Hypothalamus (tissue), 51 donors: Measurements from ENCODE around the gene TXNDC12.
A peak's percentile ranks its signal among the peaks of the same experiment; 100 is the strongest.
"Not testable (repeated sequence)": the region's sequence is repeated elsewhere in the genome, so short reads cannot be mapped to it uniquely, and the experiment has no call there.

Source experiments
- DNase-seq, 51 donors: peaks; one replicate each; lab custom pipeline; 2025; lab: John Stamatoyannopoulos, UW

TXNDC12 gene

GRCh38 chr1:52055066-52055865 lies at the start of gene TXNDC12:
TXNDC12 (minus strand) TSS chr1:52055191; CDS start chr1:52055096, 95 bp downstream.
- DNase-seq: peak; percentile 29 to 91 (median 71)

GRCh38 chr1:52102336-52103013 lies 47.5 kb upstream of the TXNDC12 start:
- no peak for DNase-seq

GRCh38 chr1:52098139-52098871 lies 43.3 kb upstream of the TXNDC12 start:
- DNase-seq: no peak

GRCh38 chr1:52096216-52096615 lies 41.2 kb upstream of the TXNDC12 start:
- DNase-seq: no peak

- DNase-seq: not testable (repeated sequence)
These were observed 39.3 kb upstream of the TXNDC12 start for GRCh38 chr1:52094300-52094699.

GRCh38 chr1:52087892-52088291 lies 32.9 kb upstream of the TXNDC12 start:
- not testable (repeated sequence) for DNase-seq

GRCh38 chr1:52080014-52080415 lies 25.0 kb upstream of the TXNDC12 start:
- DNase-seq: no peak

GRCh38 chr1:52077277-52077676 lies 22.3 kb upstream of the TXNDC12 start:
- DNase-seq: not testable (repeated sequence)

- no peak for DNase-seq
These were observed 17.3 kb upstream of the TXNDC12 start for GRCh38 chr1:52072291-52072690.

GRCh38 chr1:52070704-52071103 lies 15.7 kb upstream of the TXNDC12 start:
- DNase-seq: no peak

GRCh38 chr1:52063192-52063591 lies 8.2 kb upstream of the TXNDC12 start:
- no peak for DNase-seq

GRCh38 chr1:52060822-52061221 lies 5.8 kb upstream of the TXNDC12 start:
- DNase-seq: no peak

- no peak for DNase-seq
These were observed 4.9 kb upstream of the TXNDC12 start for GRCh38 chr1:52059888-52060287.

- no peak for DNase-seq
These were observed 4.3 kb upstream of the TXNDC12 start for GRCh38 chr1:52059321-52059720.

GRCh38 chr1:52057876-52058415 lies 3.0 kb upstream of the TXNDC12 start:
- no peak for DNase-seq

- no peak for DNase-seq
These were observed 2.3 kb upstream of the TXNDC12 start for GRCh38 chr1:52057255-52057654.

- no peak for DNase-seq
These were observed 1.9 kb upstream of the TXNDC12 start for GRCh38 chr1:52056937-52057231.

GRCh38 chr1:52056163-52056936 lies 1.4 kb upstream of the TXNDC12 start, which contains the start of gene BTF3L4:
BTF3L4 (plus strand) TSS chr1:52056295; CDS start chr1:52059848, 3,553 bp downstream.
- peak; percentile 54 to 98 (median 92) for DNase-seq

GRCh38 chr1:52055866-52056162 lies 823 bp upstream of the TXNDC12 start:
- DNase-seq: no peak

GRCh38 chr1:52054496-52055065 lies 410 bp downstream of the TXNDC12 start:
- DNase-seq: peak in 1 of 51 donors; percentile 17
